IMR-90 (cell line): ENCODE measurements around the gene CDC42EP1. TPM values are rescaled to one million over a fixed set of nuclear protein-coding genes. Genes with fewer than 3 reads are reported as not detected.

ENCODE experiments used
- ATAC-seq: fragments of 200-7000 bp; cut with Tn5 transposase; 2 replicates; pipeline ENCODE4 v1.9.1; 2020; ENCODE audit warnings: low read depth, mild to moderate bottlenecking, moderate library complexity
- BruUV-seq: library from RNA; stranded (reverse); fragments of 400-500 nt; replicated peaks from 2 replicates; lab custom pipeline; 2021; lab: Mats Ljungman, UMichigan
- CTCF ChIA-PET: fragments of 300-600 bp; formaldehyde crosslinking; extraction: SDS; loops from one replicate; lab custom pipeline; 2021; ENCODE audit warnings: antibody characterized with exemption; lab: Yijun Ruan, JAX
- POLR2A ChIA-PET: fragments of 300-600 bp; sonication (Branson Sonifier 250); formaldehyde crosslinking; loops from one replicate; lab custom pipeline; 2022; ENCODE audit warnings: antibody characterized with exemption; ENCODE audit not compliant: unreplicated experiment; lab: Charles Lee
- DNase-seq: peaks from one replicate; pipeline ENCODE4 v3.0.0; 2013
- H2AFZ ChIP-seq: replicated peaks from 2 replicates; pipeline ENCODE3; 2013; ENCODE audit warnings: low read length, mild to moderate bottlenecking; ENCODE audit not compliant: poor library complexity
- H2AK5ac ChIP-seq: 2 replicates; pipeline ENCODE4 v1.6.1; 2013; ENCODE audit warnings: low read depth, low read length, inconsistent platforms
- H2AK9ac ChIP-seq: replicated peaks from 2 replicates; pipeline ENCODE3; 2013; ENCODE audit warnings: mild to moderate bottlenecking, low read depth, low read length, moderate library complexity; ENCODE audit not compliant: poor library complexity
- H2BK120ac ChIP-seq: 2 replicates; pipeline ENCODE4 v1.6.1; 2013; ENCODE audit warnings: low read depth, low read length, inconsistent platforms
- H2BK15ac ChIP-seq: 3 replicates; pipeline ENCODE4 v1.6.1; 2013; ENCODE audit warnings: low read depth, low read length, inconsistent platforms
- H2BK20ac ChIP-seq: 2 replicates; pipeline ENCODE4 v1.6.1; 2013; ENCODE audit warnings: low read depth, mild to moderate bottlenecking, inconsistent platforms, low read length, moderate library complexity
- H2BK5ac ChIP-seq: 2 replicates; pipeline ENCODE4 v1.6.1; 2013; ENCODE audit warnings: mild to moderate bottlenecking, low read depth, low read length, inconsistent platforms; ENCODE audit not compliant: poor library complexity, severe bottlenecking
- H3K14ac ChIP-seq: replicated peaks from 2 replicates; pipeline ENCODE4 v1.6.1; 2013; ENCODE audit warnings: low read depth, low read length, inconsistent platforms
- H3K18ac ChIP-seq: 2 replicates; pipeline ENCODE4 v1.6.1; 2013; ENCODE audit warnings: low read depth, low read length, control low read depth
- H3K23ac ChIP-seq: 2 replicates; pipeline ENCODE4 v1.6.1; 2013; ENCODE audit warnings: low read depth, low read length, inconsistent platforms
- H3K27ac ChIP-seq: 2 replicates; pipeline ENCODE4 v1.5.1; 2013; ENCODE audit warnings: mild to moderate bottlenecking, control low read depth, low read length; ENCODE audit not compliant: insufficient read depth
- H3K27me3 ChIP-seq: 2 replicates; pipeline ENCODE4 v1.6.1; 2013; ENCODE audit warnings: low read length; ENCODE audit not compliant: control insufficient read depth, insufficient read depth
- H3K36me3 ChIP-seq: 2 replicates; pipeline ENCODE4 v1.6.1; 2013; ENCODE audit warnings: low read length, mixed read lengths; ENCODE audit not compliant: control insufficient read depth, insufficient read depth
- H3K4ac ChIP-seq: 2 replicates; pipeline ENCODE4 v1.6.1; 2013; ENCODE audit warnings: low read depth, low read length, inconsistent platforms
- H3K4me1 ChIP-seq: 2 replicates; pipeline ENCODE4 v1.6.1; 2013; ENCODE audit warnings: low read length, mixed read lengths; ENCODE audit not compliant: control insufficient read depth, insufficient read depth
- H3K4me2 ChIP-seq: 2 replicates; pipeline ENCODE4 v1.6.1; 2013; ENCODE audit warnings: low read depth, mild to moderate bottlenecking, control low read depth, low read length, moderate library complexity
- H3K4me3 ChIP-seq: 2 replicates; pipeline ENCODE4 v1.5.1; 2013; ENCODE audit warnings: low read depth, mild to moderate bottlenecking, control low read depth, low read length, moderate library complexity; ENCODE audit not compliant: insufficient read depth
- H3K56ac ChIP-seq: 2 replicates; pipeline ENCODE4 v1.6.1; 2013; ENCODE audit warnings: low read length, inconsistent platforms; ENCODE audit not compliant: insufficient read depth; ENCODE audit errors: extremely low read depth
- H3K79me1 ChIP-seq, 2 experiments: 2 replicates each; pipeline ENCODE4 v1.6.1; 2013; ENCODE audit warnings: low read length in 2 of 2, inconsistent platforms in 1 of 2, low read depth in 1 of 2
- H3K9ac ChIP-seq: 2 replicates; pipeline ENCODE4 v1.6.1; 2013; ENCODE audit warnings: low read depth, low read length, control low read depth
- H3K9me1 ChIP-seq: 2 replicates; pipeline ENCODE4 v1.6.1; 2013; ENCODE audit warnings: low read length, inconsistent platforms; ENCODE audit not compliant: insufficient read depth
- H3K9me3 ChIP-seq: 2 replicates; pipeline ENCODE4 v1.6.1; 2013; ENCODE audit warnings: low read length; ENCODE audit not compliant: control insufficient read depth, insufficient read depth
- H4K20me1 ChIP-seq: 2 replicates; pipeline ENCODE4 v1.6.1; 2013; ENCODE audit warnings: low read length, inconsistent platforms; ENCODE audit not compliant: insufficient read depth
- H4K5ac ChIP-seq: 2 replicates; pipeline ENCODE4 v1.6.1; 2013; ENCODE audit warnings: mild to moderate bottlenecking, low read depth, low read length, control low read depth
- H4K8ac ChIP-seq, 2 experiments: 2 replicates each; pipeline ENCODE4 v1.6.1; 2013; ENCODE audit warnings: low read depth in 2 of 2, low read length in 2 of 2, control low read depth in 1 of 2, inconsistent platforms in 1 of 2
- H4K91ac ChIP-seq: 2 replicates; pipeline ENCODE4 v1.6.1; 2013; ENCODE audit warnings: low read depth, low read length, inconsistent platforms; ENCODE audit not compliant: insufficient read depth
- MAFK ChIP-seq: IDR thresholded peaks from 2 replicates; pipeline ENCODE4 v1.6.1; 2012; ENCODE audit warnings: low read depth, low read length, improper control_type of control experiment
- POLR2A ChIP-seq: IDR thresholded peaks from 2 replicates; pipeline ENCODE4 v1.6.1; 2012; ENCODE audit warnings: mild to moderate bottlenecking, low read depth, low read length
- RFX5 ChIP-seq: IDR thresholded peaks from 2 replicates; pipeline ENCODE4 v1.8.0; 2012; ENCODE audit warnings: low read depth, mild to moderate bottlenecking, low read length, moderate library complexity
- SMC3 ChIP-seq: fragments of 150-350 bp; IDR thresholded peaks from 2 replicates; pipeline ENCODE4 v1.6.1; 2016; ENCODE audit warnings: low read depth, mild to moderate bottlenecking, antibody characterized with exemption, low read length, moderate library complexity
- WGBS, 2 experiments: methylation state at CpG; one replicate each; pipeline versions ENCODE4 v1.1.5 to v1.1.7; 2013; ENCODE audit warnings: missing lambda C conversion rate in 2 of 2; ENCODE audit not compliant: insufficient read length in 1 of 2; ENCODE audit errors: extremely low coverage in 2 of 2; 5-methylcytosine and 5-hydroxymethylcytosine counted together
- dilution Hi-C: fragments of 300-500 bp; cut with HindIII; formaldehyde crosslinking; loops from one replicate; pipeline ENCODE4 v1.14.3; 2018; ENCODE audit warnings: low sequenced_read_pairs; ENCODE audit not compliant: unreplicated experiment
- in situ Hi-C: fragments of 300-500 bp; cut with MboI; formaldehyde crosslinking; loops from 3 replicates; pipeline ENCODE4 v1.14.3; 2019; ENCODE audit warnings: low sequenced_read_pairs, inconsistent platforms, mixed read lengths
- intact Hi-C: fragments of 100-400 bp; cut with micrococcal nuclease; formaldehyde crosslinking; loops from 2 replicates; pipeline ENCODE4 v1.10.0; 2022
- polyA plus RNA-seq, 3 experiments: library from polyadenylated mRNA; depleted of rRNA; stranded (reverse); fragments of >200 nt; gene quantifications; 2 replicates each; pipeline ENCODE4 v1.2.3, GENCODE V29; 2012; ENCODE audit warnings: low replicate concordance in 1 of 3
- total RNA-seq: library from RNA; depleted of rRNA; stranded (reverse); fragments of >200 nt; gene quantifications from 2 replicates; pipeline ENCODE4 v1.2.3, GENCODE V29; 2012
- TF ChIP-seq, protein P1 (sequence below): fragments of 150-350 bp; IDR thresholded peaks from 2 replicates; pipeline ENCODE4 v1.6.1; 2016; ENCODE audit warnings: low read depth, mild to moderate bottlenecking, low read length, moderate library complexity, borderline replicate concordance
- TF ChIP-seq, protein P2 (sequence below): conservative IDR thresholded peaks from 2 replicates; pipeline ENCODE4 v1.5.1; 2012; ENCODE audit warnings: mild to moderate bottlenecking, low read depth, low read length, improper control_type of control experiment

The CDC42EP1 gene
- total and polyA plus RNA-seq, 2 of the 4 experiments (the other 2 are of a cell fraction) = 4.7 to 47.3 TPM

DNA sequence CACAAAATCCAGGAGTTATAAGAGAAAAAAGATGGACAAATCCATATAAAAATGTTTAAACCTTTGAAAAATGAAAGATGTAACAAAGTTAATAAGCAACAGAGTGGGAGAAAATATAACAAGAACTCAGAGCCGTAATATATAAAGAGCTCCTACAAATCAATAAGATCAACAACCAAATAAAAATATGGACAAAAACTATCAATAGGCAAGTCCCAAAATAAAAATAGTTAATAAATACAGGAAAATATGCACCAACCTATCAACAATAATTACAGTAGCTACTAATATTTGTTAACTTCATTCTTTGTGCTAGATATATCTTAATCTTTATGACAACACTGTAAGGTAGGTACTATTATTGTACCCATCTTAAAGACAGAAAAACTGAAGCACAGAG, 43.8 kb upstream of the CDC42EP1 start:
- dilution Hi-C loops (no loop called here), in situ Hi-C loops (no loop called here), intact Hi-C loops (no loop called here)
- no peak overlapping the region for H3K9ac ChIP-seq
- H2AK5ac ChIP-seq = no peak overlapping the region
- peaks cover 10% of the 10 kb centered on the region for H3K9me1 ChIP-seq
- H3K79me1 ChIP-seq = peaks cover 6 to 28% of the 10 kb centered on the region in 2 experiments
- no peak overlapping the region for H3K56ac ChIP-seq
- ChIA-PET CTCF (no interaction called here), POLR2A (interaction anchor here (0.7 kb wide), 1 partner anchor 1091 kb away, joined by 5 read pairs; no protein-coding TSS in a partner anchor)
- no peaks in the 10 kb centered on the region for H3K9me3 ChIP-seq
- no peak overlapping the region for H3K23ac ChIP-seq
- no peak overlapping the region for H3K18ac ChIP-seq
- DNase-seq = no peak
- no TSS peak for BruUV-seq
- H2BK15ac ChIP-seq = no peak overlapping the region
- no peak overlapping the region for H2BK20ac ChIP-seq
- peaks cover 9% of the 10 kb centered on the region; the same call in 1 of the 2 replicates for H3K36me3 ChIP-seq
- no peak for ATAC-seq
- H2AFZ ChIP-seq = no peak overlapping the region
- no peak overlapping the region for H3K4me2 ChIP-seq
- H3K27me3 ChIP-seq = no peaks in the 10 kb centered on the region
- no peak overlapping the region for H4K5ac ChIP-seq
- H2BK5ac ChIP-seq = no peak overlapping the region
- no peak overlapping the region for H2AK9ac ChIP-seq
- no peak overlapping the region for H4K8ac ChIP-seq
- peaks cover 17% of the 10 kb centered on the region for H3K4me1 ChIP-seq
- no peak overlapping the region for H2BK120ac ChIP-seq
- no peak overlapping the region for H3K4me3 ChIP-seq
- TF ChIP-seq, protein P1, sequence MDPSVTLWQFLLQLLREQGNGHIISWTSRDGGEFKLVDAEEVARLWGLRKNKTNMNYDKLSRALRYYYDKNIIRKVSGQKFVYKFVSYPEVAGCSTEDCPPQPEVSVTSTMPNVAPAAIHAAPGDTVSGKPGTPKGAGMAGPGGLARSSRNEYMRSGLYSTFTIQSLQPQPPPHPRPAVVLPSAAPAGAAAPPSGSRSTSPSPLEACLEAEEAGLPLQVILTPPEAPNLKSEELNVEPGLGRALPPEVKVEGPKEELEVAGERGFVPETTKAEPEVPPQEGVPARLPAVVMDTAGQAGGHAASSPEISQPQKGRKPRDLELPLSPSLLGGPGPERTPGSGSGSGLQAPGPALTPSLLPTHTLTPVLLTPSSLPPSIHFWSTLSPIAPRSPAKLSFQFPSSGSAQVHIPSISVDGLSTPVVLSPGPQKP = no peak
- TF ChIP-seq RFX5 = no peak
- TF ChIP-seq SMC3 = no peak
- TF ChIP-seq POLR2A = no peak
- TF ChIP-seq, protein P2, sequence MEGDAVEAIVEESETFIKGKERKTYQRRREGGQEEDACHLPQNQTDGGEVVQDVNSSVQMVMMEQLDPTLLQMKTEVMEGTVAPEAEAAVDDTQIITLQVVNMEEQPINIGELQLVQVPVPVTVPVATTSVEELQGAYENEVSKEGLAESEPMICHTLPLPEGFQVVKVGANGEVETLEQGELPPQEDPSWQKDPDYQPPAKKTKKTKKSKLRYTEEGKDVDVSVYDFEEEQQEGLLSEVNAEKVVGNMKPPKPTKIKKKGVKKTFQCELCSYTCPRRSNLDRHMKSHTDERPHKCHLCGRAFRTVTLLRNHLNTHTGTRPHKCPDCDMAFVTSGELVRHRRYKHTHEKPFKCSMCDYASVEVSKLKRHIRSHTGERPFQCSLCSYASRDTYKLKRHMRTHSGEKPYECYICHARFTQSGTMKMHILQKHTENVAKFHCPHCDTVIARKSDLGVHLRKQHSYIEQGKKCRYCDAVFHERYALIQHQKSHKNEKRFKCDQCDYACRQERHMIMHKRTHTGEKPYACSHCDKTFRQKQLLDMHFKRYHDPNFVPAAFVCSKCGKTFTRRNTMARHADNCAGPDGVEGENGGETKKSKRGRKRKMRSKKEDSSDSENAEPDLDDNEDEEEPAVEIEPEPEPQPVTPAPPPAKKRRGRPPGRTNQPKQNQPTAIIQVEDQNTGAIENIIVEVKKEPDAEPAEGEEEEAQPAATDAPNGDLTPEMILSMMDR = no peak
- no peak for TF ChIP-seq MAFK
- H4K20me1 ChIP-seq = peaks cover 13% of the 10 kb centered on the region; the same call in 1 of the 2 replicates
- H3K4ac ChIP-seq = no peak overlapping the region
- H3K14ac ChIP-seq = no peak overlapping the region
- no peak overlapping the region for H3K27ac ChIP-seq
- no peak overlapping the region for H4K91ac ChIP-seq
- WGBS, 2 experiments = no CpG with 5 or more reads among the region's 1 CpG
